Non-pigmented ciliary epithelial cell (primary cell): ENCODE results near the gene NCKAP5.

Experiments used
- DNase-seq: peaks from one replicate; pipeline ENCODE4 v3.0.0-alpha.2; 2010; ENCODE audit warnings: low read depth

NCKAP5 gene

DNA sequence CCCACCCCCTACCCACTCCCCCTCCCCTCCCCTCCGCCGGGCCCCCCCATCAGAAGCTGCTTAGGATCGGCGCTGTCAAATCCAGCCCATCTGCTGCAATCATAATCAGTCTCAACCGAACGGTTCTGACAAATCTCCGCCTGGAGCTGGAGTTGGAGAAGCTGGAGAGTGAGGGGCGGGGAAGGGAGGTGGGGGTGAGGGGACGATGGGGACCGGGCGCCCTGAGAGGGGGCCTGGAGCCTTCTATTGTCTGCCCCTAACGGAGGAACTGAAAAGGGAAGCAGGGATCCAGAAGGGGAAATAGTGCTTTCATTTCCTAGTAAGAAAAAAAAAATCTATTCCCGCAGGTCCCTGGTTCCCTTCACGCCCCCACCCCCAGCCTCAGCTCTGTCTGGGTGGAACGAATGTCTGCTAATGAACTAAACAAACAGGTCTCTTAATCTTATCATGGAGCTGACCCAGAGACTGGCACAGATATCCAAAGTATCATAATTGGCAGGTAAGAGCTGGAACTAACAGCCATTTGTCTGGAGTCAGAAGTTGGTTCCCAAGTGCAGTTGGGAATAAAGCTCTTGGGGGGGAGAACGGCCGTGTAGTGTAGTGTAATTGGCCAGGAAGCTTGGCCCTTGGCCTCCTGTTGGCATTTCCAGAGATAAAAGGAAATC lies 301.2 kb downstream of the NCKAP5 start:
- DNase-seq = no peak

GRCh38 chr2:133266041-133266925 lies 302.0 kb downstream of the NCKAP5 start:
- DNase-seq = no peak

DNA sequence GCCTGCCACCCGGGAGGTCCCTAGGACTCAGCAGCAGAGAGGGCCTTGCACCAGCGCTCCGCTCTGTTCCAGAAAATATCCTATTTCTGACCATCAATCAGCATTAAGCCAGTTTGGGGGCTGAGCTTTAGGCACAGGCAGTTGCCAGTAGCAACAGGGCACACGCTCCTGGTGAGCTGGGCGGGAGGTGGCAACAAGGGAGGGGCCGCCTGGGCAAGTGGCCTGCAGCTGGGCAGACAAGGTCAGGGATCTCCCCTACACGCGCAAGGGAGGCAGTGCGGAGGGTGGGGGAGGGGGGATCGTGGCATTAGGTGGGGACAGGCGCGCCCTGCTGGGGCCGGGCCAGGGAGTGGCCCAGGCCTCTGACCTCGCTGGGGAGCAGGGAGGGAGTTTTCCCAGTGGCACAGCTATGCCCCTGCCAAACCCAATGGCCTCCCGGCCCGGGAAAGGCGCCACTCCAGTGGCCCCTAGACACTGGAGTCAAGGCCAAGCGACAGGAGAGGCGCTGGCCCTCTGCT lies 302.8 kb downstream of the NCKAP5 start:
- no peak for DNase-seq

GRCh38 chr2:133264989-133265401 lies 303.3 kb downstream of the NCKAP5 start:
- no peak for DNase-seq

DNA sequence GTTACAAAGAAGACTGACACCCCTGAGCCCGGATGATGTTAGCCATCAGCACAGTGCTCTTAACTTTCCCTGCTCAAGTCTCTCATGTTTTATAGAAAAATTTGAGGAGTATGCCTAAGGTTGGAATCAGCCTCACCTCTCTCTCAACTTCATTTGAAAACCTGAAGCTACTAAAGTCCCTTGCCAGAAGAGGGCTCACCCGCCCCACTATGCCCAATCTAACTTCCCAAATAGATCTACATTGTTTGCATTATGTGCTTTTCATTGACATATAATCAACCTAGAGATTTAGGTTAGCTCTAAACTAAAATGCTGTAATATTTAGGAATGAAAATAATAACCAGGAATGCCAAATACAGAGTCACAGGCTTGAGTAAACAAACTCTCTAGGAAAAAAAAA lies 305.4 kb downstream of the NCKAP5 start:
- DNase-seq = no peak

- no peak for DNase-seq
These were observed 312.9 kb downstream of the NCKAP5 start for GRCh38 chr2:133255360-133255759.

DNA sequence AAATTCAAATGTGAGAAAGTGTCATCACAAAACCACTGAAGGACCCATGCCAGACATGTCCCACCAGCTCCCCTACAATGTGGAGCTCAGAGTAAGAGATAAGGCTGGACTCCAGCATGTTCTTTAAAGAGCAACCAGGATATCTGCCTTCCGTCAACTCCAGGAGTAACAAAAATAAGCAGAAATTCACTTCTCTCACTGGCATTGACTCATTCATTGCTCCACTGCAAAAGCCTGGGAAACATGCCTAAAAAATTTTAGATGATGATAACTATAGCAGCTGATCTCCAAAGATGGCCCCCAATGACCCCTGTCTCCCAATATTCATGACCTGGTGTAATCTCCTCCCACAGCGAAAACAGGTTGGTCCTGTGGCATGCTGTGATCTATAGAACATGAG lies 314.5 kb downstream of the NCKAP5 start:
- no peak for DNase-seq

DNA sequence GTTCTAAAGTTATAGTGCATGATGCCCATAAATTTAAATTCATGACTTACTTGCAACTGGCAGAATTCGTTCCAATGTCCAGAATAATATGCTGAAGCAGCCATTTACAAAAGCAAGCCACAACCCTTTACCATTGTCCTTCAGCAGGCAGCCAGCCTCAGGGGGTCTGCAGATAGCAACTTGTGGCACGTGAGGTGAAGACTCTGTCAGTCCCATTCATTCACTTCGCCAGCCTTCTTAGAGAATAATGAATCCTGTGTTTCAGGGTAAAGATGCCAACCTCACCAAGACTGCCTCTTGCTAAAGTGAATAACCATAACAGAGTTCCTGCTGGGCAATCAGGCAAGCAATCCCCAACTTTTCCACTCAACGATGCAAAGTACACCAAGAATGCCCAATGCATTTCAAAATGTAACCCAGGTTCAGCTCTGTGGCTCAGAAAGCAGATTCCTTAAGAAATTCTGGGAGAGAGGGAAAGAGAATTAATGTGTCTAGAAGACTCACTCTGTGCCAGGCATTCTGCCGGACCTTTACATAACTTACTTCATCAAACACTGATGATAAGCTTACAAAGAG lies 315.4 kb downstream of the NCKAP5 start:
- DNase-seq = no peak

GRCh38 chr2:133249362-133249761 lies 318.9 kb downstream of the NCKAP5 start:
- no peak for DNase-seq

DNA sequence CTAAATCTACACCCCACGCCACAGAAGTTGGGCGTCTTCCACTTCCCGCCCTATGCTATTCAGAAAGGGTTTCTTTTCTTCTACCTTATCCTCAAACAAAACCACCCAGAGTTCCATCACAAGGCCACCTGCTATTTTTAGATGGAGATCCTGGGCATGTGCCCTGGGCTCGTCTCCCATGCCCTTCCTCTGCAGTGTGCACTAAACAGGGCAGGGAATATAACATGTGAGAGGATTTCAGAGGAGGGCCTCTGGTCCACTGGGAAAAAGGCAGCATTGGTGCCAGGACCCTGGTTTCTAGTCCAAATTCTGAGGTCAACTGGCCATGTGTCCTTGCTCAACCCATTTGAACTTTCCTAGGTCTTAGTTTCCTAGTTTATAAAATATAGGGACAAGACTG lies 320.0 kb downstream of the NCKAP5 start:
- no peak for DNase-seq

GRCh38 chr2:133247631-133248030 lies 320.6 kb downstream of the NCKAP5 start:
- no peak for DNase-seq

GRCh38 chr2:133241224-133241571 lies 327.1 kb downstream of the NCKAP5 start:
- DNase-seq = no peak

GRCh38 chr2:133240491-133241223 lies 327.6 kb downstream of the NCKAP5 start:
- DNase-seq = no peak

DNA sequence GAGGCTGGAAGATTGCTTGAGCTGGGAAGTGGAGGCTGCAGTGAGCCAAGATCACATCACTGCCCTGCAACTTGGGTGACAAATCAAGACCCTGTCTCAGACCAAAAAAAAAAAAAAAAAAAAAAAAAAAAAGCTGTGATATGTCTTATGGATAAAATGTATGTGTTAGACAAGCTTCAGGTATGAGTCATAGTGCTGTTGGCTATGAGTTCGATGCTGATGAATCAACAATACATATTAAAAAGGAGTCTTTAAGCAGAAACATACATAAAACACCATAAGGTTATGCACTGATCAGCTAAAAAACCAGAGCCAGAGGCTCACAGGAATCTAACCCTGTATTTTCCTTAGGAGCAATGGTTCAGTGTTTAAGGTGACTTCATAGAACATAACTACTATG lies 332.3 kb downstream of the NCKAP5 start:
- no peak for DNase-seq

GRCh38 chr2:133232556-133232955 lies 335.7 kb downstream of the NCKAP5 start:
- no peak for DNase-seq

DNA sequence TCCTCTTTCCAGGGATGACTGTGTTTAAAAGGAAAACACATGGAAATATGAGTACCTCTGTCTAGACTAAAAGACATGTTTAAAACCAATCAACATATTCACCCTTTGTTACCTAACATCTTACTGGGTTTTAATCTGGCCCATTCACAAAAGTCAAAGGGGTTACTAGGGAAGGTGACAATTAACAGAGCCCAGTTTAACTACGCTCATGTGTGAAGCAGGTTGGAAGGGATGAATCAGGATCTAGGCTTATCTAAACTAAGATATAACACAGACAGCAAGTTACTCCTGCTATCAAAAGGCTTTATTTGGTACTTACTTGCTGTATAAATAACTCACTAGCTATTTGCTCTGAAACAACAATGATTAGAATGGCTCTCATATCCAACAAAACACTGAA lies 337.0 kb downstream of the NCKAP5 start:
- no peak for DNase-seq

DNA sequence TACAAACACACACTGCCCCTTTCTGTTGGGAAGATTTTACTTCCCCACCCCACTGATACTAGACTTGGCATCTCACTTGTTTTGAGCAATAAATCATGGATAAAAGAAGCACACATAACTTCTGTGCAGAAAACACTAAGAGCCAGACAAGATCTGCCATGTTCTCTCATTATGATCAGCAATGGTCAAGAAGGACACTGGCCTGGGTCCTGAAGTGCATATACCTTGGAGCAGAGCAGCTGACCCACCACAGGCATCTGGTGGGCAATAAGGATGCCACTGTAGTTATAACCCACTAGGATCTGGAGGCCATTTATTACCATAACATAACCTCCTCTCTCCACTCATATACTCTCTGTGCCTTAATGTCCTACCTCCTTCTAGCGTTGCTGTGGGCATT lies 338.3 kb downstream of the NCKAP5 start:
- no peak for DNase-seq

DNA sequence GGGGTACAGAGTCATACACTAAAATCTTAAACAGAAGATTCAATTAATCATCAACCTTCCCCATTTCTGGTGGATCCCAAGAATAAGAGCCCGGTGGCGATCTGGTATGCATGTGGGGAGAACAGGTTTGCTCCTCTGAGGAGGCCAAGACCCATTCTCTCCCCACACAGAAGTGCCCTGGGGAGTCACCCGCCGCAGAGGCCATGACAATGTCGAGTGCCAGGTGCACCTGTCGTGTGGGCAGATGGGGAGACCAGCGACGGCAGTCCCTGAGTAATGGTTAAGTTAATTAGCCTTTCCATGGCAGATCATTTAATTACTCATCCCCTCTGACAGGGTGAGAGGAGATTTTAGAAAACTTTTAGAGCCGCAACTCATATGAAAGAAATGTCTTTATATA lies 345.0 kb downstream of the NCKAP5 start:
- DNase-seq = no peak

GRCh38 chr2:133221398-133221797 lies 346.9 kb downstream of the NCKAP5 start:
- DNase-seq = no peak

DNA sequence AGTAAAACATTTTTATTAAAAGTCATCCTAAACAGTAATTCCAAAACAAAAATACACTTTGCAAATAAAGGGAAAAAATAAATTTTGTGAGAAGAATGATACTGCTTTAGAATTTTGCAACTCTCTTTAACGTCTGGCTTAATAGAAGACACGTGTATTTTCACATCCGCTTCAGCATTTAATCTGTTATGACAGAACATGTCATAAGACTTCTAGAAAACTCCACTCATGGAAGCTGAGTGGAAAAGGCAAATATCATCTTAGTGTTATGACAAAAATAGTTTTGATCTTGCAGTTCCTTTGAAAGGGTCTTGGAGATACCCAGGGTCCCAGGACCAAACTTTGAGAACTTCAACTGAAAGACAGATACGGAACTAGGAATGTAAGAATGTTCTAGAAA lies 350.1 kb downstream of the NCKAP5 start:
- no peak for DNase-seq

DNA sequence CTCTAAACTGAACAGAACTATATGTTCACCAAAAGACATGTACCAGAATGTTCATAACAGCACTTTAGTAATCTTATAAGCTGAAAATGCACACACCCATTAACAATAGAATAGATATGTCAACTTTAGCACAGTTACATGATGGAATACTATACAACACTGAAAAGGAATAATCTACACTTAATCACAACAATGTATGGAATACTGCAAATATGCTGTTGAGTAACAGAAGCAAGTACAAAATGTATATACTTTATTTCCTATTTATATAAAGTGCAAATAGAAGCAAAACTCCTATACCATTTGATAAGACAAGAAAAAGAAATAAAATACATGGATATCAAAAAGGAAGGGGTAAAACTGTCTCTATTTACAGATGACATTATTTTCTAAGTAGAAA lies 352.8 kb downstream of the NCKAP5 start:
- DNase-seq = no peak

DNA sequence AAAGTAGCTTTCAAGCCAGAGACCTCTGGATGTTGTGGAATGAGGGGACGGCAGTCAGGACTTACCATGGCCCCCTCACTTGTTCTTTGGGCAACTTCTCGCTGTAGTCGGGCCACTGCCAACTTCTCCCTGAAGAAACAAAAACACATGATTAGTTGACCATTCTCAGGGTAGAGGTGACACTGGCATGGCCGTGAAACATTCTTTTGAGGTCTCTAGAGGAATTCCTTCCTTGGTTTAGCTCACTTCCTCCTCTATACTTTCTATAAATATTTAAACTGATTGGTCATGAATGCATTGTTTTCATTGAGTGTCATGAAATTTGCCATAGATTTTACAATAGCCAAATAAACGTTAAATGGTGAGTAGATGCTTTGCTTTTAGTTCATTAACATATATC lies 354.6 kb downstream of the NCKAP5 start:
- no peak for DNase-seq
